ENCODE results near the gene SRSF3.

DNA sequence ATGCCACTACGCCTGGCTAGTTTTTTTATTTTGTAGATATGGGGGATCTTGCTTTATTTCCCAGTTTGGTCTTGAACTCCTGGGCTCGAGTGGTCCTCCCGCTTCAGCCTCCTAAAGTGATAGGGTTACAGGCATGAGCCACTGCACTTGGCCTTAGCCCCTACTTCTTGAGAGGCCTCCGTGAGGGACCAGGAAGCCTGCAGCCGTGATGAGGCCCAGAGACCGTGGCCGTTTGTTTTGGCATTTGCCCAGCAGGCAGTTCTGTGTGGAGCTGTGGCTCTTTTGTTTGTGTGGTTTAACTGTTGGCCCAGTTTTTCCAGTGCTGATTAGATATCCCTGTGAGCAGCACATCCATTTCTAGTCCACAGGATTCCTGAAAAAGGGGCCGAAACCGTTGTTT, 39.8 kb downstream of the SRSF3 start:
- TF ChIP-seq PPARA (CRISPR knock-in tag; IDR thresholded peaks at IDR 0.05; ENCODE audit: borderline replicate concordance) (no peak), ZFP30 (CRISPR knock-in tag; IDR thresholded peaks at IDR 0.05) (no peak), CSDC2 (CRISPR knock-in tag; IDR thresholded peaks at IDR 0.05) (no peak), PATZ1 (CRISPR knock-in tag; IDR thresholded peaks at IDR 0.05; ENCODE audit: borderline replicate concordance) (no peak), BACH2 (CRISPR knock-in tag; IDR thresholded peaks at IDR 0.05; ENCODE audit: borderline replicate concordance) (no peak), ZNF8 (CRISPR knock-in tag; IDR thresholded peaks at IDR 0.05) (no peak), ISL1 (CRISPR knock-in tag; IDR thresholded peaks at IDR 0.05) (no peak)
- TF ChIP-seq, protein P1, sequence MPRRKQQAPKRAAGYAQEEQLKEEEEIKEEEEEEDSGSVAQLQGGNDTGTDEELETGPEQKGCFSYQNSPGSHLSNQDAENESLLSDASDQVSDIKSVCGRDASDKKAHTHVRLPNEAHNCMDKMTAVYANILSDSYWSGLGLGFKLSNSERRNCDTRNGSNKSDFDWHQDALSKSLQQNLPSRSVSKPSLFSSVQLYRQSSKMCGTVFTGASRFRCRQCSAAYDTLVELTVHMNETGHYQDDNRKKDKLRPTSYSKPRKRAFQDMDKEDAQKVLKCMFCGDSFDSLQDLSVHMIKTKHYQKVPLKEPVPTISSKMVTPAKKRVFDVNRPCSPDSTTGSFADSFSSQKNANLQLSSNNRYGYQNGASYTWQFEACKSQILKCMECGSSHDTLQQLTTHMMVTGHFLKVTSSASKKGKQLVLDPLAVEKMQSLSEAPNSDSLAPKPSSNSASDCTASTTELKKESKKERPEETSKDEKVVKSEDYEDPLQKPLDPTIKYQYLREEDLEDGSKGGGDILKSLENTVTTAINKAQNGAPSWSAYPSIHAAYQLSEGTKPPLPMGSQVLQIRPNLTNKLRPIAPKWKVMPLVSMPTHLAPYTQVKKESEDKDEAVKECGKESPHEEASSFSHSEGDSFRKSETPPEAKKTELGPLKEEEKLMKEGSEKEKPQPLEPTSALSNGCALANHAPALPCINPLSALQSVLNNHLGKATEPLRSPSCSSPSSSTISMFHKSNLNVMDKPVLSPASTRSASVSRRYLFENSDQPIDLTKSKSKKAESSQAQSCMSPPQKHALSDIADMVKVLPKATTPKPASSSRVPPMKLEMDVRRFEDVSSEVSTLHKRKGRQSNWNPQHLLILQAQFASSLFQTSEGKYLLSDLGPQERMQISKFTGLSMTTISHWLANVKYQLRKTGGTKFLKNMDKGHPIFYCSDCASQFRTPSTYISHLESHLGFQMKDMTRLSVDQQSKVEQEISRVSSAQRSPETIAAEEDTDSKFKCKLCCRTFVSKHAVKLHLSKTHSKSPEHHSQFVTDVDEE (CRISPR knock-in tag; IDR thresholded peaks at IDR 0.05): no peak
